HepG2 (cell line): ENCODE data around the gene BCL2L1. TPM values are rescaled to one million over a fixed set of nuclear protein-coding genes. Genes with fewer than 3 reads are reported as not detected.

Experiments
- CEBPG ChIP-seq: IDR thresholded peaks from 2 replicates; pipeline ENCODE4 v1.6.1; 2016
- CHD4 ChIP-seq: fragments of 200-600 bp; sonication (generic); IDR thresholded peaks from 2 replicates; pipeline ENCODE4 v1.7.0; 2017; ENCODE audit warnings: mild to moderate bottlenecking, low read length, borderline replicate concordance
- DR1 ChIP-seq: sonication (generic); formaldehyde crosslinking; IDR thresholded peaks from 2 replicates; pipeline ENCODE4 v1.8.0; 2021; ENCODE audit warnings: mild to moderate bottlenecking, missing genetic modification reagents, inconsistent platforms
- FOXC1 ChIP-seq: sonication (generic); formaldehyde crosslinking; IDR thresholded peaks from 2 replicates; pipeline ENCODE4 v1.8.0; 2022; ENCODE audit warnings: mild to moderate bottlenecking, missing genetic modification reagents, borderline replicate concordance
- HNRNPUL1 ChIP-seq: fragments of 200-400 bp; formaldehyde crosslinking; IDR thresholded peaks from 2 replicates; pipeline ENCODE4 v1.6.1; 2017; ENCODE audit warnings: low read depth, mild to moderate bottlenecking, low read length, moderate library complexity
- IKZF4 ChIP-seq: sonication (generic); formaldehyde crosslinking; IDR thresholded peaks from 2 replicates; pipeline ENCODE4 v1.5.1; 2020; ENCODE audit warnings: borderline replicate concordance, mild to moderate bottlenecking, low read depth, missing genetic modification reagents; ENCODE audit errors: not compliant biosample characterization
- NONO ChIP-seq, 2 experiments: fragments of 450-650 bp in 1 of 2; sonication (generic) in 1 of 2; formaldehyde crosslinking in 1 of 2; IDR thresholded peaks in 1 of 2; conservative IDR thresholded peaks in 1 of 2; 2 replicates each; pipeline versions ENCODE4 v1.6.1 to v1.8.0; 2017 to 2022; ENCODE audit warnings: mild to moderate bottlenecking in 1 of 2, missing genetic modification reagents in 1 of 2, moderate library complexity in 1 of 2
- PLRG1 ChIP-seq: fragments of 450-650 bp; conservative IDR thresholded peaks from 2 replicates; pipeline ENCODE4 v1.6.1; 2016
- SKIL ChIP-seq: sonication (generic); formaldehyde crosslinking; IDR thresholded peaks from 2 replicates; pipeline ENCODE4 v1.8.0; 2022; ENCODE audit warnings: missing genetic modification reagents, mild to moderate bottlenecking, moderate library complexity, borderline replicate concordance
- SYNCRIP ChIP-seq: fragments of 200-400 bp; formaldehyde crosslinking; IDR thresholded peaks from 2 replicates; pipeline ENCODE4 v1.6.1; 2018; ENCODE audit warnings: mild to moderate bottlenecking, low read depth, low read length; ENCODE audit not compliant: insufficient read depth
- TBX3 ChIP-seq: fragments of 450-650 bp; IDR thresholded peaks from 2 replicates; pipeline ENCODE4 v1.6.1; 2017; ENCODE audit warnings: antibody characterized with exemption, mild to moderate bottlenecking, inconsistent platforms, borderline replicate concordance
- TMF1 ChIP-seq: sonication (generic); formaldehyde crosslinking; IDR thresholded peaks from 2 replicates; pipeline ENCODE4 v1.8.1; 2022; ENCODE audit warnings: low read depth, missing genetic modification reagents
- TSC22D2 ChIP-seq: sonication (generic); formaldehyde crosslinking; IDR thresholded peaks from 2 replicates; pipeline ENCODE4 v1.5.1; 2020; ENCODE audit warnings: missing genetic modification reagents, mild to moderate bottlenecking, borderline replicate concordance
- ZNF121 ChIP-seq: sonication (generic); formaldehyde crosslinking; IDR thresholded peaks from 2 replicates; pipeline ENCODE4 v1.5.0; 2020; ENCODE audit warnings: mild to moderate bottlenecking, missing genetic modification reagents
- ZNF629 ChIP-seq: sonication (generic); formaldehyde crosslinking; conservative IDR thresholded peaks from 2 replicates; pipeline ENCODE4 v1.5.0; 2020; ENCODE audit warnings: missing genetic modification reagents
- ZNF850 ChIP-seq: sonication (generic); formaldehyde crosslinking; conservative IDR thresholded peaks from 2 replicates; pipeline ENCODE4 v1.9.0; 2021; ENCODE audit warnings: mild to moderate bottlenecking, missing genetic modification reagents
- ZSCAN9 ChIP-seq: IDR thresholded peaks from 2 replicates; pipeline ENCODE4 v1.6.1; 2016; ENCODE audit warnings: borderline replicate concordance
- polyA plus RNA-seq, 8 experiments: library from polyadenylated mRNA; depleted of rRNA in 3 of 8; stranded (reverse) in 7 of 8; unstranded in 1 of 8; fragments of >200 nt; fragmentation: Illumina TruSeq in 4 of 8; extraction: Trizol in 4 of 8; gene quantifications; 2 replicates each; pipeline versions ENCODE4 v1.2.1 to v1.2.3, GENCODE V29; 2011 to 2016; ENCODE audit warnings: low read depth in 4 of 8, missing spikeins in 1 of 8, mixed read lengths in 1 of 8; ENCODE audit not compliant: insufficient read depth in 1 of 8
- total RNA-seq, 5 experiments: library from RNA; depleted of rRNA; stranded (reverse); fragments of >200 nt; fragmentation: Illumina TruSeq; extraction: Trizol; gene quantifications; 2 replicates each; pipeline ENCODE4 v1.2.3, GENCODE V29; 2016; ENCODE audit warnings: low read depth in 1 of 5
- TF ChIP-seq, protein P1 (sequence below): sonication (generic); formaldehyde crosslinking; IDR thresholded peaks from 2 replicates; pipeline ENCODE4 v1.5.0; 2020; ENCODE audit warnings: mild to moderate bottlenecking, missing genetic modification reagents, moderate library complexity
- TF ChIP-seq, protein P2 (sequence below): sonication (generic); formaldehyde crosslinking; IDR thresholded peaks from 2 replicates; pipeline ENCODE4 v1.5.0; 2020; ENCODE audit warnings: missing genetic modification reagents, mild to moderate bottlenecking, borderline replicate concordance
- TF ChIP-seq, protein P3 (sequence below): sonication (generic); formaldehyde crosslinking; IDR thresholded peaks from 2 replicates; pipeline ENCODE4; 2020; ENCODE audit warnings: missing genetic modification reagents, mild to moderate bottlenecking, borderline replicate concordance

Gene BCL2L1
- total and polyA plus RNA-seq, 2 of the 13 experiments (the other 11 are each of a cell fraction or from before 2014, with no cell fraction given), result 164 to 258 TPM

DNA sequence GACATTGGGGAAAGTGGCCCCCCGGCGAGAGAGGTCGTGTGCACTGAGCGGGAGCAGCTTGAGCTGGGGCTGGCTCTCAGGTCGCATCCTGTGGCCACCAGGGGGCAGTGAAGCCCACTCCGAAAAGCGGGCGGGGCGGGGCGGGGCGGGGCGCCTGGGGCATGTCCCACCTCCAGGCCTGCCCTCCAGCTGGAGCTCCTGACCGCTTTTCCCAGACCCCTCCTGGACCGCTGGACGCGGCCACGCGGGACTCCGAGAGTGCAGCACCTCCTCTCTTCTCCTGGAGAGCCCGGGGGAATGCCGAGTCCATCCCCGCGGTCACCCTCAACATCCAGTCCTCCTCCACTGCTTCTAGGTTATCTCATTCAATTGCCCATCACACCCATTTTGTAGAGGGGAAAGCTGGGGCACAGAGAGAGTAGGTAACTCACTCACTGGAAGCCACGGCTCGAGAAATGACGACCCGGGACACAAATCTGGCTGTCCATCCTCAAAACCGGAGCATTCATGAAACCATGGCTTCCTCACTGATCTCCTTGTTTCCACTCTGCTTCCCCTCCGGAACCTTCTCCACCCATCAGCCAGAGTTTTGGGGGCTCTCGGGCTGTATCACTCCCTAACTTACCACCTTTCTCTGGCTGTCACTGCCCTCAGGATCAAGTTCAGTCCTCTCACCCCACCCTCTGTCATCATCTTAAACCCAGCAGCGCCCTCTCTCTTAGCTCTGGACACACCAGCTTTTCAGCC is 60.9 kb downstream of the BCL2L1 start (continued):
- TF ChIP-seq, protein P1, sequence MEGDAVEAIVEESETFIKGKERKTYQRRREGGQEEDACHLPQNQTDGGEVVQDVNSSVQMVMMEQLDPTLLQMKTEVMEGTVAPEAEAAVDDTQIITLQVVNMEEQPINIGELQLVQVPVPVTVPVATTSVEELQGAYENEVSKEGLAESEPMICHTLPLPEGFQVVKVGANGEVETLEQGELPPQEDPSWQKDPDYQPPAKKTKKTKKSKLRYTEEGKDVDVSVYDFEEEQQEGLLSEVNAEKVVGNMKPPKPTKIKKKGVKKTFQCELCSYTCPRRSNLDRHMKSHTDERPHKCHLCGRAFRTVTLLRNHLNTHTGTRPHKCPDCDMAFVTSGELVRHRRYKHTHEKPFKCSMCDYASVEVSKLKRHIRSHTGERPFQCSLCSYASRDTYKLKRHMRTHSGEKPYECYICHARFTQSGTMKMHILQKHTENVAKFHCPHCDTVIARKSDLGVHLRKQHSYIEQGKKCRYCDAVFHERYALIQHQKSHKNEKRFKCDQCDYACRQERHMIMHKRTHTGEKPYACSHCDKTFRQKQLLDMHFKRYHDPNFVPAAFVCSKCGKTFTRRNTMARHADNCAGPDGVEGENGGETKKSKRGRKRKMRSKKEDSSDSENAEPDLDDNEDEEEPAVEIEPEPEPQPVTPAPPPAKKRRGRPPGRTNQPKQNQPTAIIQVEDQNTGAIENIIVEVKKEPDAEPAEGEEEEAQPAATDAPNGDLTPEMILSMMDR (CRISPR knock-in tag), result peak; percentile 91
- peak; percentile 28; the same call in 1 of the 2 replicates for TF ChIP-seq ZSCAN9
- no peak for TF ChIP-seq IKZF4
- no peak for TF ChIP-seq NONO (IDR thresholded peaks at IDR 0.05)
- TF ChIP-seq NONO (CRISPR knock-in tag; conservative IDR thresholded peaks at IDR 0.05), result peak; percentile 63; the same call in 1 of the 2 replicates
- TF ChIP-seq DR1 (CRISPR knock-in tag), result no peak
- TF ChIP-seq, protein P2, sequence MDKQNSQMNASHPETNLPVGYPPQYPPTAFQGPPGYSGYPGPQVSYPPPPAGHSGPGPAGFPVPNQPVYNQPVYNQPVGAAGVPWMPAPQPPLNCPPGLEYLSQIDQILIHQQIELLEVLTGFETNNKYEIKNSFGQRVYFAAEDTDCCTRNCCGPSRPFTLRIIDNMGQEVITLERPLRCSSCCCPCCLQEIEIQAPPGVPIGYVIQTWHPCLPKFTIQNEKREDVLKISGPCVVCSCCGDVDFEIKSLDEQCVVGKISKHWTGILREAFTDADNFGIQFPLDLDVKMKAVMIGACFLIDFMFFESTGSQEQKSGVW (CRISPR knock-in tag), result no peak
- TF ChIP-seq HNRNPUL1, result no peak
- 0 out of 2 replicates have a peak, but pooled peaks have one; percentile 45 for TF ChIP-seq TSC22D2 (CRISPR knock-in tag)
- TF ChIP-seq SKIL, result no peak
- TF ChIP-seq TBX3, result no peak
- TF ChIP-seq SYNCRIP, result no peak
- TF ChIP-seq, protein P3, sequence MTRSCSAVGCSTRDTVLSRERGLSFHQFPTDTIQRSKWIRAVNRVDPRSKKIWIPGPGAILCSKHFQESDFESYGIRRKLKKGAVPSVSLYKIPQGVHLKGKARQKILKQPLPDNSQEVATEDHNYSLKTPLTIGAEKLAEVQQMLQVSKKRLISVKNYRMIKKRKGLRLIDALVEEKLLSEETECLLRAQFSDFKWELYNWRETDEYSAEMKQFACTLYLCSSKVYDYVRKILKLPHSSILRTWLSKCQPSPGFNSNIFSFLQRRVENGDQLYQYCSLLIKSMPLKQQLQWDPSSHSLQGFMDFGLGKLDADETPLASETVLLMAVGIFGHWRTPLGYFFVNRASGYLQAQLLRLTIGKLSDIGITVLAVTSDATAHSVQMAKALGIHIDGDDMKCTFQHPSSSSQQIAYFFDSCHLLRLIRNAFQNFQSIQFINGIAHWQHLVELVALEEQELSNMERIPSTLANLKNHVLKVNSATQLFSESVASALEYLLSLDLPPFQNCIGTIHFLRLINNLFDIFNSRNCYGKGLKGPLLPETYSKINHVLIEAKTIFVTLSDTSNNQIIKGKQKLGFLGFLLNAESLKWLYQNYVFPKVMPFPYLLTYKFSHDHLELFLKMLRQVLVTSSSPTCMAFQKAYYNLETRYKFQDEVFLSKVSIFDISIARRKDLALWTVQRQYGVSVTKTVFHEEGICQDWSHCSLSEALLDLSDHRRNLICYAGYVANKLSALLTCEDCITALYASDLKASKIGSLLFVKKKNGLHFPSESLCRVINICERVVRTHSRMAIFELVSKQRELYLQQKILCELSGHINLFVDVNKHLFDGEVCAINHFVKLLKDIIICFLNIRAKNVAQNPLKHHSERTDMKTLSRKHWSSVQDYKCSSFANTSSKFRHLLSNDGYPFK (CRISPR knock-in tag), result peak; percentile 82
- peak; percentile 56; the same call in 1 of the 2 replicates for TF ChIP-seq CHD4
- TF ChIP-seq PLRG1, result no peak
- TF ChIP-seq TMF1 (CRISPR knock-in tag), result no peak; the same call in 1 of the 2 replicates
- TF ChIP-seq ZNF629 (CRISPR knock-in tag), result peak; percentile 98
- no peak; the same call in 1 of the 2 replicates for TF ChIP-seq ZNF121
- peak; percentile 38; the same call in 1 of the 2 replicates for TF ChIP-seq CEBPG (CRISPR knock-in tag)
- 0 out of 2 replicates have a peak, but pooled peaks have one; percentile 62 for TF ChIP-seq ZNF850 (CRISPR knock-in tag)
- peak; percentile 95 for TF ChIP-seq FOXC1
